ENCODE results near the gene XYLT2. TPM values are rescaled to one million over a fixed set of nuclear protein-coding genes. Genes with fewer than 3 reads are reported as not detected.

XYLT2 gene
- total and polyA plus RNA-seq, 9 of the 15 experiments (the other 6 are each of a cell fraction or from before 2014, with no cell fraction given): 0.63 to 9.1 (median 4.3) TPM

- Histone ChIP-seq H3K36me3 (ENCODE audit: control insufficient read depth, insufficient read depth, low read length) (peaks cover 84% of the 10 kb centered on the region), H3K4me1 (replicated peaks in 1 of 2; ENCODE audit: control insufficient read depth in 2 of 2, insufficient read depth in 2 of 2, low read length in 2 of 2) (peaks cover 0 to 4% of the 10 kb centered on the region in 2 experiments; a peak in 2 of 5 replicates), H3K79me2 (ENCODE audit: control insufficient read depth, insufficient read depth, low read length) (no peaks in the 10 kb centered on the region), H3K27me3 (ENCODE audit: control insufficient read depth in 2 of 2, insufficient read depth in 2 of 2, low read length in 2 of 2) (no peaks in the 10 kb centered on the region), H3K9ac (ENCODE audit: insufficient read depth in 1 of 2, low read depth in 2 of 2, low read length in 2 of 2) (peak overlapping the region in 1 of 2 experiments; percentile 73; a peak in 2 of 4 replicates), H3K27ac (ENCODE audit: extremely low read depth, low read depth, low read length) (no peak overlapping the region), H3K9me1 (ENCODE audit: control insufficient read depth, insufficient read depth, low read length) (no peaks in the 10 kb centered on the region), H2AFZ (ENCODE audit: low read depth, low read length) (no peak overlapping the region), H4K20me1 (replicated peaks; ENCODE audit: control insufficient read depth, insufficient read depth, low read length) (no peaks in the 10 kb centered on the region), H3K4me3 (no peak overlapping the region), H3K9me3 (replicated peaks; ENCODE audit: control insufficient read depth, insufficient read depth, low read depth, low read length) (no peaks in the 10 kb centered on the region), H3K4me2 (ENCODE audit: insufficient read depth, low read length) (no peak overlapping the region)
- intact Hi-C loops (cut with micrococcal nuclease): no loop called here
- ChIA-PET POLR2A (interaction anchor here (0.7 to 13.4 kb wide), 7 partner anchors 9 to 95 kb away, joined by 3 to 129 read pairs (median 8); partner anchors contain the start of gene LRRC59), CTCF (ENCODE audit: low intra/inter-chr PET ratio) (no interaction called here)
- WGBS (ENCODE audit: insufficient coverage, low coverage, missing lambda C conversion rate): 89% methylated on average over 13 of the region's 13 CpGs
- FAIRE-seq (peak; percentile 58), ATAC-seq (peak; percentile 39), DNase-seq (ENCODE audit: extremely low read depth in 1 of 4, low spot score in 3 of 4) (no peak)
- no TSS peak for BruUV-seq (replicated peaks)
- in situ Hi-C loops (cut with MboI): no loop called here
- no peak for TF ChIP-seq TEAD4 (IDR thresholded peaks at IDR 0.05; ENCODE audit: low read length)
- TF ChIP-seq TEAD4 (CRISPR knock-in tag; IDR thresholded peaks at IDR 0.05; ENCODE audit: borderline replicate concordance): no peak
- TF ChIP-seq CCNT2 (IDR thresholded peaks at IDR 0.05; ENCODE audit: borderline replicate concordance, extremely low read depth, insufficient read length, low read depth, low read length): peak; percentile 12
- TF ChIP-seq, protein P1, sequence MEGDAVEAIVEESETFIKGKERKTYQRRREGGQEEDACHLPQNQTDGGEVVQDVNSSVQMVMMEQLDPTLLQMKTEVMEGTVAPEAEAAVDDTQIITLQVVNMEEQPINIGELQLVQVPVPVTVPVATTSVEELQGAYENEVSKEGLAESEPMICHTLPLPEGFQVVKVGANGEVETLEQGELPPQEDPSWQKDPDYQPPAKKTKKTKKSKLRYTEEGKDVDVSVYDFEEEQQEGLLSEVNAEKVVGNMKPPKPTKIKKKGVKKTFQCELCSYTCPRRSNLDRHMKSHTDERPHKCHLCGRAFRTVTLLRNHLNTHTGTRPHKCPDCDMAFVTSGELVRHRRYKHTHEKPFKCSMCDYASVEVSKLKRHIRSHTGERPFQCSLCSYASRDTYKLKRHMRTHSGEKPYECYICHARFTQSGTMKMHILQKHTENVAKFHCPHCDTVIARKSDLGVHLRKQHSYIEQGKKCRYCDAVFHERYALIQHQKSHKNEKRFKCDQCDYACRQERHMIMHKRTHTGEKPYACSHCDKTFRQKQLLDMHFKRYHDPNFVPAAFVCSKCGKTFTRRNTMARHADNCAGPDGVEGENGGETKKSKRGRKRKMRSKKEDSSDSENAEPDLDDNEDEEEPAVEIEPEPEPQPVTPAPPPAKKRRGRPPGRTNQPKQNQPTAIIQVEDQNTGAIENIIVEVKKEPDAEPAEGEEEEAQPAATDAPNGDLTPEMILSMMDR (IDR thresholded peaks at IDR 0.05 in 2 of 3, conservative IDR thresholded peaks at IDR 0.05 in 1 of 3; ENCODE audit: insufficient read depth in 2 of 3, low read depth in 1 of 3, low read length in 3 of 3): peak in 2 of 3 experiments; percentile 17 to 24; a peak in 1 of 6 replicates
- TF ChIP-seq ZNF77 (CRISPR knock-in tag; IDR thresholded peaks at IDR 0.05): 0 out of 2 replicates have a peak, but pooled peaks have one; percentile 65
- TF ChIP-seq SIN3A (IDR thresholded peaks at IDR 0.05; ENCODE audit: borderline replicate concordance in 2 of 2, control insufficient read depth in 1 of 2, low read depth in 2 of 2, low read length in 2 of 2): peak in 1 of 2 experiments; percentile 27; a peak in 1 of 4 replicates
- peak; percentile 55 for TF ChIP-seq POLR2B (IDR thresholded peaks at IDR 0.05; ENCODE audit: low read depth, partially characterized antibody)
- TF ChIP-seq SUPT5H (IDR thresholded peaks at IDR 0.05): peak; percentile 72
- TF ChIP-seq POLR2A (conservative IDR thresholded peaks at IDR 0.05): peak; percentile 71
- no peak for TF ChIP-seq ZC3H4 (CRISPR knock-in tag; IDR thresholded peaks at IDR 0.05; ENCODE audit: borderline replicate concordance)
- TF ChIP-seq, protein P2, sequence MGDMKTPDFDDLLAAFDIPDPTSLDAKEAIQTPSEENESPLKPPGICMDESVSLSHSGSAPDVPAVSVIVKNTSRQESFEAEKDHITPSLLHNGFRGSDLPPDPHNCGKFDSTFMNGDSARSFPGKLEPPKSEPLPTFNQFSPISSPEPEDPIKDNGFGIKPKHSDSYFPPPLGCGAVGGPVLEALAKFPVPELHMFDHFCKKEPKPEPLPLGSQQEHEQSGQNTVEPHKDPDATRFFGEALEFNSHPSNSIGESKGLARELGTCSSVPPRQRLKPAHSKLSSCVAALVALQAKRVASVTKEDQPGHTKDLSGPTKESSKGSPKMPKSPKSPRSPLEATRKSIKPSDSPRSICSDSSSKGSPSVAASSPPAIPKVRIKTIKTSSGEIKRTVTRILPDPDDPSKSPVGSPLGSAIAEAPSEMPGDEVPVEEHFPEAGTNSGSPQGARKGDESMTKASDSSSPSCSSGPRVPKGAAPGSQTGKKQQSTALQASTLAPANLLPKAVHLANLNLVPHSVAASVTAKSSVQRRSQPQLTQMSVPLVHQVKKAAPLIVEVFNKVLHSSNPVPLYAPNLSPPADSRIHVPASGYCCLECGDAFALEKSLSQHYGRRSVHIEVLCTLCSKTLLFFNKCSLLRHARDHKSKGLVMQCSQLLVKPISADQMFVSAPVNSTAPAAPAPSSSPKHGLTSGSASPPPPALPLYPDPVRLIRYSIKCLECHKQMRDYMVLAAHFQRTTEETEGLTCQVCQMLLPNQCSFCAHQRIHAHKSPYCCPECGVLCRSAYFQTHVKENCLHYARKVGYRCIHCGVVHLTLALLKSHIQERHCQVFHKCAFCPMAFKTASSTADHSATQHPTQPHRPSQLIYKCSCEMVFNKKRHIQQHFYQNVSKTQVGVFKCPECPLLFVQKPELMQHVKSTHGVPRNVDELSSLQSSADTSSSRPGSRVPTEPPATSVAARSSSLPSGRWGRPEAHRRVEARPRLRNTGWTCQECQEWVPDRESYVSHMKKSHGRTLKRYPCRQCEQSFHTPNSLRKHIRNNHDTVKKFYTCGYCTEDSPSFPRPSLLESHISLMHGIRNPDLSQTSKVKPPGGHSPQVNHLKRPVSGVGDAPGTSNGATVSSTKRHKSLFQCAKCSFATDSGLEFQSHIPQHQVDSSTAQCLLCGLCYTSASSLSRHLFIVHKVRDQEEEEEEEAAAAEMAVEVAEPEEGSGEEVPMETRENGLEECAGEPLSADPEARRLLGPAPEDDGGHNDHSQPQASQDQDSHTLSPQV (IDR thresholded peaks at IDR 0.05): no peak
- peak; percentile 42 for TF ChIP-seq RBFOX2 (IDR thresholded peaks at IDR 0.05; ENCODE audit: low read depth, low read length)
- TF ChIP-seq POLR2G (IDR thresholded peaks at IDR 0.05; ENCODE audit: low read depth, low read length): peak; percentile 58
- TF ChIP-seq YBX1 (IDR thresholded peaks at IDR 0.05): no peak
- peak; percentile 79; the same call in 1 of the 2 replicates for TF ChIP-seq POLR2AphosphoS2 (IDR thresholded peaks at IDR 0.05; ENCODE audit: low read length)
These were observed 34.7 kb downstream of the XYLT2 start for GRCh38 chr17:50380369-50381259.

Measured in K562 (cell line).